CD14-positive monocyte (primary cell): ENCODE results near the gene MTARC2. TPM values are rescaled to one million over a fixed set of nuclear protein-coding genes. Genes with fewer than 3 reads are reported as not detected.

Experiments used
- DNase-seq, 3 donors: peaks; one replicate each; pipeline ENCODE4 v3.0.0-alpha.2; 2011 to 2022
- H2AFZ ChIP-seq: 2 replicates; pipeline ENCODE4 v1.6.0; 2012; ENCODE audit warnings: mild to moderate bottlenecking, low read depth, low read length, inconsistent platforms; ENCODE audit not compliant: insufficient read depth, poor library complexity, severe bottlenecking
- H3K27ac ChIP-seq, 2 donors: 1 replicate in 1 of 2; 2 replicates in 1 of 2; pipeline ENCODE4 v1.5.1; 2012 to 2013; ENCODE audit warnings: low read length in 2 of 2, control low read depth in 1 of 2, inconsistent platforms in 1 of 2, low read depth in 1 of 2, mild to moderate bottlenecking in 1 of 2
- H3K27me3 ChIP-seq, 2 donors: one replicate each; pipeline versions ENCODE4 v1.6.0 to v1.6.1; 2011 to 2013; ENCODE audit warnings: low read length in 2 of 2; ENCODE audit not compliant: control insufficient read depth in 2 of 2, insufficient read depth in 2 of 2
- H3K36me3 ChIP-seq, 2 donors: replicated peaks in 1 of 2; 1 replicate in 1 of 2; 2 replicates in 1 of 2; pipeline versions ENCODE4 v1.5.1 to v1.6.1; 2012 to 2013; ENCODE audit warnings: low read length in 2 of 2, control low read depth in 1 of 2, inconsistent platforms in 1 of 2, mild to moderate bottlenecking in 1 of 2; ENCODE audit not compliant: insufficient read depth in 2 of 2, control insufficient read depth in 1 of 2
- H3K4me1 ChIP-seq, 2 donors: 1 replicate in 1 of 2; 2 replicates in 1 of 2; pipeline versions ENCODE4 v1.5.1 to v1.6.1; 2012 to 2013; ENCODE audit warnings: low read length in 2 of 2, control low read depth in 1 of 2, inconsistent platforms in 1 of 2, mild to moderate bottlenecking in 1 of 2, moderate library complexity in 1 of 2; ENCODE audit not compliant: insufficient read depth in 2 of 2, control insufficient read depth in 1 of 2
- H3K4me2 ChIP-seq: replicated peaks from 2 replicates; pipeline ENCODE3; 2012; ENCODE audit warnings: low read length, moderate library complexity, mild to moderate bottlenecking; ENCODE audit not compliant: poor library complexity, severe bottlenecking; ENCODE audit errors: extremely low read depth
- H3K4me3 ChIP-seq, 3 experiments: fragments of 200-600 bp in 1 of 3; sonication (generic) in 1 of 3; replicated peaks in 1 of 3; 1 replicate in 2 of 3; 2 replicates in 1 of 3; pipeline ENCODE4 v1.5.1; 2011 to 2013; ENCODE audit warnings: low read length in 3 of 3, mild to moderate bottlenecking in 3 of 3, control low read depth in 2 of 3, low read depth in 2 of 3, inconsistent platforms in 1 of 3, moderate library complexity in 1 of 3
- H3K79me2 ChIP-seq: 2 replicates; pipeline ENCODE4 v1.6.0; 2012; ENCODE audit warnings: mild to moderate bottlenecking, control low read depth, inconsistent platforms, low read length, moderate library complexity; ENCODE audit not compliant: insufficient read depth
- H3K9ac ChIP-seq: 2 replicates; pipeline ENCODE4 v1.6.0; 2017; ENCODE audit warnings: low read length, mild to moderate bottlenecking; ENCODE audit not compliant: insufficient read depth, poor library complexity, severe bottlenecking
- H3K9me3 ChIP-seq, 2 donors: replicated peaks in 1 of 2; 1 replicate in 1 of 2; 2 replicates in 1 of 2; pipeline versions ENCODE4 v1.5.1 to v1.6.1; 2012 to 2013; ENCODE audit warnings: low read length in 2 of 2, control low read depth in 1 of 2; ENCODE audit not compliant: control insufficient read depth in 1 of 2, insufficient read depth in 1 of 2
- H4K20me1 ChIP-seq: 2 replicates; pipeline ENCODE4 v1.6.0; 2012; ENCODE audit warnings: mild to moderate bottlenecking, low read length, control low read depth, moderate library complexity; ENCODE audit not compliant: insufficient read depth
- H3K27ac Mint-ChIP-seq, 7 donors: one replicate each; pipeline ENCODE4 v1.8.0; 2020; ENCODE audit warnings: mild to moderate bottlenecking in 7 of 7, mixed read lengths in 7 of 7, moderate library complexity in 6 of 7, inconsistent platforms in 2 of 7
- H3K27me3 Mint-ChIP-seq, 3 donors: one replicate each; pipeline ENCODE4 v1.8.0; 2021 to 2022; ENCODE audit warnings: low read depth in 3 of 3, mild to moderate bottlenecking in 3 of 3, mixed read lengths in 3 of 3, moderate library complexity in 3 of 3, inconsistent platforms in 1 of 3
- H3K36me3 Mint-ChIP-seq, 2 donors: one replicate each; pipeline ENCODE4 v1.8.0; 2020; ENCODE audit warnings: mixed read lengths in 2 of 2, inconsistent platforms in 1 of 2, mild to moderate bottlenecking in 1 of 2
- H3K4me1 Mint-ChIP-seq: one replicate; pipeline ENCODE4 v1.8.0; 2020; ENCODE audit warnings: mild to moderate bottlenecking, mixed read lengths
- H3K4me3 Mint-ChIP-seq, 2 donors: one replicate each; pipeline ENCODE4 v1.8.0; 2020; ENCODE audit warnings: mild to moderate bottlenecking in 2 of 2, mixed read lengths in 2 of 2, moderate library complexity in 1 of 2
- H3K9me3 Mint-ChIP-seq, 7 donors: one replicate each; pipeline ENCODE4 v1.8.0; 2020 to 2022; ENCODE audit warnings: mixed read lengths in 7 of 7, mild to moderate bottlenecking in 6 of 7, moderate library complexity in 6 of 7, inconsistent platforms in 2 of 7
- CTCF ChIP-seq: fragments of 200-600 bp; IDR thresholded peaks from one replicate; pipeline ENCODE4 v1.8.0; 2022; ENCODE audit warnings: antibody characterized with exemption, mild to moderate bottlenecking
- WGBS: methylation state at CpG from one replicate; pipeline ENCODE4 v1.1.5; 2013; ENCODE audit warnings: missing lambda C conversion rate; ENCODE audit not compliant: insufficient coverage; 5-methylcytosine and 5-hydroxymethylcytosine counted together
- intact Hi-C, 2 donors: fragments of 100-400 bp; cut with micrococcal nuclease; formaldehyde crosslinking; loops; one replicate each; pipeline versions ENCODE4 v1.15.0 to v1.15.1; 2023
- polyA plus RNA-seq, 3 donors: library from polyadenylated mRNA; depleted of rRNA in 1 of 3; unstranded in 2 of 3; stranded (reverse) in 1 of 3; fragments of 300-500 nt in 2 of 3; fragments of >200 nt in 1 of 3; fragmentation: Illumina TruSeq in 2 of 3; gene quantifications; 1 replicate in 2 of 3; 2 replicates in 1 of 3; pipeline ENCODE4 v1.2.3, GENCODE V29; 2012 to 2021

MTARC2 gene
- polyA plus RNA-seq, 3 donors: 0.29 to 0.81 (median 0.56) TPM

DNA sequence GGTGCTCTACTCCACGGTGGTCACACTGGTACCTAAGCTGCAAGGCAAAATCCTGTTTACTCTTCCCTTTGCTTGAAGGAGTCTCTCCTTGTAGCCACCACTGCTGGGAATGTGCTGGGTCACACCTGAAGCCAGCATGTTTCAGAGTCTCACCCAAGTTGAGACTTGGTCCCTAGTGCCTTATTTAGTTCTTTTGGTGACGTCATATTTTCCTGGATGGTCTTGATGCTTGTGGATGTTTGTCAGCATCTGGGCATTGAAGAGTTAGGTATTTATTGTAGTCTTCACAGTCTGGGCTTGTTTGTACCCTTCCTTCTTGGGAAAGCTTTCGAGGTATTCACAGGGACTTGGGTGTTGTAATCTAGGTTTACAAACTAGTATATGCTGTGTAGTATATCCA, 5.6 kb upstream of the MTARC2 start:
- Histone ChIP-seq H3K4me3 (no peak overlapping the region), H3K27me3 (peaks cover 2 to 11% of the 10 kb centered on the region in 2 donors), H3K9me3 (no peaks in the 10 kb centered on the region), H4K20me1 (no peaks in the 10 kb centered on the region), H2AFZ (no peak overlapping the region), H3K4me2 (no peak overlapping the region), H3K36me3 (no peaks in the 10 kb centered on the region), H3K79me2 (no peaks in the 10 kb centered on the region), H3K9ac (no peak overlapping the region), H3K27ac (no peak overlapping the region), H3K4me1 (peaks cover under 1 to 2% of the 10 kb centered on the region in 2 donors)
- intact Hi-C loops: no loop called here
- Mint-ChIP-seq H3K9me3 (no peaks in the 10 kb centered on the region), H3K27ac (no peak overlapping the region), H3K4me3 (no peak overlapping the region), H3K4me1 (peaks cover 3% of the 10 kb centered on the region), H3K36me3 (peaks cover 0 to 5% of the 10 kb centered on the region in 2 donors), H3K27me3 (peaks cover 24 to 37% (median 25%) of the 10 kb centered on the region in 3 donors)
- no peak for TF ChIP-seq CTCF
- no peak for DNase-seq
- WGBS: 100% methylated on average over 2 of the region's 3 CpGs

GRCh38 chr1:220746851-220747250, 1.3 kb upstream of the MTARC2 start:
- Mint-ChIP-seq H3K27me3 (peaks cover 27 to 50% (median 29%) of the 10 kb centered on the region in 3 donors), H3K4me1 (peaks cover 29% of the 10 kb centered on the region), H3K36me3 (peaks cover 0 to 12% of the 10 kb centered on the region in 2 donors), H3K9me3 (peaks cover 0 to 3% (median 0%) of the 10 kb centered on the region in 7 donors), H3K4me3 (peak overlapping the region in 1 of 2 donors; percentile 49), H3K27ac (no peak overlapping the region)
- H3K27me3 ChIP-seq: peaks cover 6 to 24% of the 10 kb centered on the region in 2 donors
- no peak for TF ChIP-seq CTCF
- intact Hi-C loops: no loop called here
- H3K9ac ChIP-seq: no peak overlapping the region
- no peaks in the 10 kb centered on the region for H3K9me3 ChIP-seq
- no peak overlapping the region for H3K27ac ChIP-seq
- peaks cover 12 to 17% of the 10 kb centered on the region in 2 donors for H3K4me1 ChIP-seq
- no peak for DNase-seq
- no peak overlapping the region for H3K4me2 ChIP-seq
- H3K4me3 ChIP-seq: no peak overlapping the region
- H2AFZ ChIP-seq: no peak overlapping the region
- H4K20me1 ChIP-seq: no peaks in the 10 kb centered on the region
- H3K79me2 ChIP-seq: no peaks in the 10 kb centered on the region
- WGBS: no CpG with 5 or more reads among the region's 3 CpGs
- H3K36me3 ChIP-seq: no peaks in the 10 kb centered on the region
